Mucosa of descending colon (tissue), 3 donors: Measurements from ENCODE around the gene PCDH9. TPM values are rescaled to one million over a fixed set of nuclear protein-coding genes. Genes with fewer than 3 reads are reported as not detected.

Experiments
- ATAC-seq: fragments of 200-7000 bp; cut with Tn5 transposase; one replicate; pipeline ENCODE4 v1.9.1; 2020; ENCODE audit warnings: mild to moderate bottlenecking, moderate library complexity
- DNase-seq, 3 donors: peaks; one replicate each; pipeline ENCODE4 v3.0.0-alpha.2; 2020
- H3K36me3 ChIP-seq: fragments of 200-600 bp; one replicate; pipeline ENCODE4 v1.8.0; 2021; ENCODE audit warnings: low read depth, mild to moderate bottlenecking
- H3K4me1 ChIP-seq: fragments of 200-600 bp; one replicate; pipeline ENCODE4 v1.8.0; 2021; ENCODE audit warnings: low read depth, mild to moderate bottlenecking
- H3K4me3 ChIP-seq: fragments of 200-600 bp; one replicate; pipeline ENCODE4 v1.8.0; 2021; ENCODE audit warnings: mild to moderate bottlenecking
- H3K9me3 ChIP-seq: fragments of 200-600 bp; one replicate; pipeline ENCODE4 v1.8.0; 2021; ENCODE audit warnings: mild to moderate bottlenecking
- intact Hi-C, 2 donors: fragments of 100-400 bp; cut with DNase I in 1 of 2; cut with micrococcal nuclease in 1 of 2; formaldehyde crosslinking; loops; one replicate each; pipeline versions ENCODE4 v1.11.0 to v1.11.1; 2022; cut with DNase I, micrococcal nuclease
- total RNA-seq, 3 donors: library from RNA; stranded (reverse); fragmentation: NEBNext Ultra II Directional in 2 of 3; extraction: Animal tissue kit (Norgen Biotek cat#: 25700) in 2 of 3; gene quantifications; one replicate each; pipeline versions ENCODE4 v1.2.1 to v1.2.4, GENCODE V29; 2021 to 2023
- TF ChIP-seq, protein P1 (sequence below): fragments of 200-600 bp; IDR thresholded peaks from one replicate; pipeline ENCODE4 v1.8.0; 2022; ENCODE audit warnings: antibody characterized with exemption, mild to moderate bottlenecking
- donor health status: DM: no; HTN: no; CAD: no; lungs with moderate emphysema.
- donor health status: DM: no; HTN: no; CAD: no.
- donor health status: DM: no; HTN: yes; CAD: no.

The PCDH9 gene
- total RNA-seq, 3 donors from 2014 or later, result 0.58 to 5.0 (median 0.80) TPM

- H3K36me3 ChIP-seq, result no peaks in the 10 kb centered on the region
- no peak overlapping the region for H3K4me3 ChIP-seq
- no peak for ATAC-seq
- no peaks in the 10 kb centered on the region for H3K9me3 ChIP-seq
- DNase-seq, result peak in 1 of 3 donors; percentile 8
- intact Hi-C loops, result no loop called here
- TF ChIP-seq, protein P1, sequence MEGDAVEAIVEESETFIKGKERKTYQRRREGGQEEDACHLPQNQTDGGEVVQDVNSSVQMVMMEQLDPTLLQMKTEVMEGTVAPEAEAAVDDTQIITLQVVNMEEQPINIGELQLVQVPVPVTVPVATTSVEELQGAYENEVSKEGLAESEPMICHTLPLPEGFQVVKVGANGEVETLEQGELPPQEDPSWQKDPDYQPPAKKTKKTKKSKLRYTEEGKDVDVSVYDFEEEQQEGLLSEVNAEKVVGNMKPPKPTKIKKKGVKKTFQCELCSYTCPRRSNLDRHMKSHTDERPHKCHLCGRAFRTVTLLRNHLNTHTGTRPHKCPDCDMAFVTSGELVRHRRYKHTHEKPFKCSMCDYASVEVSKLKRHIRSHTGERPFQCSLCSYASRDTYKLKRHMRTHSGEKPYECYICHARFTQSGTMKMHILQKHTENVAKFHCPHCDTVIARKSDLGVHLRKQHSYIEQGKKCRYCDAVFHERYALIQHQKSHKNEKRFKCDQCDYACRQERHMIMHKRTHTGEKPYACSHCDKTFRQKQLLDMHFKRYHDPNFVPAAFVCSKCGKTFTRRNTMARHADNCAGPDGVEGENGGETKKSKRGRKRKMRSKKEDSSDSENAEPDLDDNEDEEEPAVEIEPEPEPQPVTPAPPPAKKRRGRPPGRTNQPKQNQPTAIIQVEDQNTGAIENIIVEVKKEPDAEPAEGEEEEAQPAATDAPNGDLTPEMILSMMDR, result no peak
- no peaks in the 10 kb centered on the region for H3K4me1 ChIP-seq
Measured at GRCh38 chr13:66567899-66568612, 662.1 kb downstream of the PCDH9 start.

GRCh38 chr13:66565279-66565678 lies 664.9 kb downstream of the PCDH9 start:
- no peaks in the 10 kb centered on the region for H3K4me1 ChIP-seq
- H3K36me3 ChIP-seq, result no peaks in the 10 kb centered on the region
- TF ChIP-seq, protein P1, result no peak
- no peak for DNase-seq
- H3K4me3 ChIP-seq, result no peak overlapping the region
- intact Hi-C loops, result no loop called here
- H3K9me3 ChIP-seq, result no peaks in the 10 kb centered on the region
- no peak for ATAC-seq

- no peaks in the 10 kb centered on the region for H3K36me3 ChIP-seq
- TF ChIP-seq, protein P1, result no peak
- intact Hi-C loops, result no loop called here
- DNase-seq (no peak), ATAC-seq (no peak)
- no peaks in the 10 kb centered on the region for H3K4me1 ChIP-seq
- no peak overlapping the region for H3K4me3 ChIP-seq
- H3K9me3 ChIP-seq, result no peaks in the 10 kb centered on the region
Measured at GRCh38 chr13:66563076-66563475, 667.1 kb downstream of the PCDH9 start.

DNA sequence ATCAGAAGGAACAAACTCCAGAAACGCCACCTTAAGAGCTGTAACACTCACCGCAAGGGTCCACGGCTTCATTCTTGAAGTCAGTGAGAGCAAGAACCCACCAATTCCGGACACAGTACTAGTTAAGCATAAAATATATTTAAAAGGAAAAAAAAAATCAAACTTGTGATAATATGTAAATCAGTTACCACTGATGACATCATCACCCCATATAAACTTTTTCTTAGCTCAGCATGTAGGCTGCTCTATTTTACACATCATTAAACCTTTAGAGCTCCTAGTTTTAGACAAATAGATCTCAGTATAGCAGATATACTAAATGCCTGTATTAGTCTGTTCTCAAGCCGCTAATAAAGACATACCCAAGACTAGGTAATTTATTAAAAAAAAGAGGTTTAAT lies 668.1 kb downstream of the PCDH9 start:
- TF ChIP-seq, protein P1, result no peak
- Histone ChIP-seq H3K4me1 (no peaks in the 10 kb centered on the region), H3K9me3 (no peaks in the 10 kb centered on the region), H3K36me3 (no peaks in the 10 kb centered on the region), H3K4me3 (no peak overlapping the region)
- ATAC-seq (no peak), DNase-seq (no peak)
- intact Hi-C loops, result no loop called here

DNA sequence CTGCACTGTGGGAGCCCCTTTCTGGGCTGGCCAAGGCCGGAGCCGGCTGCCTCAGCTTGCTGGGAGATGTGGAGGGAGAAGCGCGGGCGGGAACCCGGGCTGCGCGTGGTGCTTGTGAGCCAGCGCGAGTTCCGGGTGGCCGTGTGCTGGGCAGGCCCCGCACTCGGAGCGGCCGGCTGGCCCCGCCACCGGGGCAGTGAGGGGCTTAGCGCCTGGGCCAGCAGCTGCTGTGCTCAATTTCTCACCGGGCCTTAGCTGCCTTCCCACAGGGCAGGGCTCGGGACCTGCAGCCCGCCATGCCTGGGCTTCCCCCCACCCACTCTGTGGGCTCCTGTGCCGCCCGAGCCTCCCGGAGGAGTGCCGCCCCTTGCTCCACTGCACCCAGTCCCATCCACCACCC lies 669.1 kb downstream of the PCDH9 start:
- Histone ChIP-seq H3K36me3 (no peaks in the 10 kb centered on the region), H3K4me1 (no peaks in the 10 kb centered on the region), H3K4me3 (no peak overlapping the region), H3K9me3 (no peaks in the 10 kb centered on the region)
- TF ChIP-seq, protein P1, result no peak
- DNase-seq (no peak), ATAC-seq (no peak)
- intact Hi-C loops, result no loop called here
